Stimulated activated CD4-positive, alpha-beta T cell treated with anti-CD3 and anti-CD28 coated beads, TNF-alpha, amount 100 ng/mL, for 1 hour (primary cell): ENCODE results near the gene SMIM9.
"Not testable (repeated sequence)": the region's sequence is repeated elsewhere in the genome, so short reads cannot be mapped to it uniquely, and the experiment has no call there.

Experiments
- DNase-seq, 3 donors: peaks; one replicate each; pipeline ENCODE4 v3.0.0-alpha.2; 2020; ENCODE audit warnings: low read depth in 3 of 3, low spot score in 1 of 3

Gene SMIM9

GRCh38 chrX:154816326-154816898 is 18.1 kb downstream of the SMIM9 start:
- not testable (repeated sequence) for DNase-seq

- DNase-seq: no peak
These were observed 19.1 kb downstream of the SMIM9 start for GRCh38 chrX:154815274-154815818.

DNA sequence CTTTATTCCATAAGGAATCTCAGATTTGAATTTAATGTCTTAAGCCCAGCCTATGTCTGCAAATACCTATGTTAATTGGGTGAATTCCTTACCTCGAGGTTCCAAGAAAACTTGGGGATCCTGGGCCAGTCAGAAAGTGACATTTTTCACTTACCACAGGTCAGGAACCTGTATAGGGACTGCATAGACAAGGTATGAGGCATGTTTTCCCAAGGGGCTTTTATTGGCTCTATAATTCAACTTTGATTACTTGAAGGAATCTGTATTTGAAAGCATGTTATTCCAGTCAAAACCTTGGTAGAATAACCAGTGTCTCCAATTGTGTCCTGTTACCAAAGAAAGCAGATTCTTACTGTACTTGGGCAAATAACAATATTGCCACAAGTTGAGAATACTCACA is 20.7 kb downstream of the SMIM9 start:
- DNase-seq: no peak

DNA sequence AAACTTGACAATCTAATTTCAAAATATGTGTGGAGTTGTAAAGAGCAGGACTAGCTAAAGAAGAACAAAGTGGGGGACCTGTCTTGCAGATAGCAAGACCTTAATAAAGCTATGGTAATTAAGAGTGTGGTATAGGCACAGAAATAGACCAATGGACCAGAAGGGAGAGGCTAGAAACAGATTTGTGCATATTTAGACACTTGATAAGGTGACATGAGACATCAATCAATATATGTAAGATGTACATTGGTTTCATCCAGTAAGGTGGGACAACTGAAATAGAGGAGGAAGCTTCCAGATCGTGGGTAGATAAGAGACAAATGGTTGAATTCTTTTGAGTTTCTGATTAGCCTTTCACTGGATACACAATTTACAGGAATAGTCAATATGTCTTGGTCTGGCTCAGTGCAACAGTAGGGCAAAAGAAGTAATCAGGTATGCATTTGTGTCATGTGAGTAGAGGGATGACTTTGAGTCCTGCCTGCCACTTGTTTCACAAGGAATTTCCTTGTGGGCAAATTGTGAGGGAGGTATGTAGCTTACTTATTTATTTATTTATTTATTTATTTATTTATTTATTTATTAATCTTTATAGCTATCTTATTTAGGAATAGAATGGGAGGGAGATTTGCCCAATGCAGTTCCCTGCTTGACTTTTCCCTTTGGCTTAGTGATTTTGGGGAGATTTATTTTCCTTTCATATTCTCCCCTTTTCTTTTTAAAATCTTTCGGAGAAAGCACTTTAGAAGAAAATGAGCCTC is 21.9 kb downstream of the SMIM9 start:
- no peak for DNase-seq

DNA sequence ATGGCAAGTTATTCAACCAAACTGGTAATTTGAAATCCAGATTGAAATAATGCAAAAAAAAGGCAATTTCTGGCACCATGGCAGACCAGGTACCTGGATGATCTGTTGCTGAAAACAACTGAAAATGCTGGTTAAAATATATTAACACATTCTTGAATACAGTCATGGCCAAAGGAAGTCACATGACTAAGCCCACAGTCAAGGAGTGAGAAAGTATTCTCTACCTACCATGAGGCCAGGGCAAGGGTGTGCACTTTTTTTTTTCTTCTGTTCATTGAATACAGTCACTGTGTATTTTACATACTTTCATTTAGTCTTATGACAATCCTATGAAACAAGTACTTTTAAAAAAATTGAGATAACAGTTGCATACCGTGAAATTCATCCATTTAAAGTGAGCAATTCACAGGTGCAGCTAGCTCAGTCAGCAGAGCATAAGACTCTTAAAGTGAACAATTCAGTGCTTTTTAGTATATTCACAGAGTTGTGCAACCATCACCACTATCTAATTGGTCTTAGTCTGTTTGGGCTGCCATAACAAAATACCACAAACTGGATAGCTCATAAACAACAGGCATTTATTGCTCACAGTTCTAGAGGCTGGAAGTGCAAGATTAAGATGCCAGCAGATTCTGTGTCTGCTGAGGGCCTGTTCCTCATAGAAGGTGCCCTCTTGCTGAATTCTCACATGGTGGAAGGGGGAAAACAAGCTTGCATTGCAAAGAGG is 24.4 kb downstream of the SMIM9 start:
- no peak for DNase-seq

DNA sequence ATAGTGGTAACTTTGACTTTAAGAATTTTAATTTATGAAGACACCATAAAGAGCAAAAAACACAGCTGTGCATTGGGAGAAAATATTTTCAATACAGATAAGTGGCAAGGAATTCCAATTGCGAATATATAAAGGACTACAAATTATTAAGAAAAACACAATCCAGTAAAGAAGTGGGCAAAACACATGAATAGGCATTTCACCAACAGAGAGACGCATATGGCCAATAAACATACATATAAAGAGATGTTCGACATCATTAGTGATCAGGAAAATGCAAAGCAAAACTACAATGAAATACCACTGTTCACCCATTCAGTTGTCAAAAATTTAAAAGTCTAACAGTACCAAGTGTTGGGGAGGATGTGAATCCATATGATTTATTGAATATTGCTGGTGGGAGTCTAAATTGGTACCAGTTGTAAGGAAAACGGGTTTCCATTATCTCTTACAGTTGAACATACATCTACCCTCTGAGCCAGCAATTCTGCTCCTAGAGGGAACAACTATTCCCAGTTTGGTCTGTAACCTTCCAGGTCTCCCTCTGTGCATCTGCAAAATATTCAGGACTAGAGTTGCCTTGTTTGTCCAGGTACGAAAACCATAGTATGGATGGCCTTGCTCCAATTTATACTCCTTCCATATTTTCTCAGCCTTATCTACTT is 27.5 kb downstream of the SMIM9 start:
- no peak for DNase-seq

DNA sequence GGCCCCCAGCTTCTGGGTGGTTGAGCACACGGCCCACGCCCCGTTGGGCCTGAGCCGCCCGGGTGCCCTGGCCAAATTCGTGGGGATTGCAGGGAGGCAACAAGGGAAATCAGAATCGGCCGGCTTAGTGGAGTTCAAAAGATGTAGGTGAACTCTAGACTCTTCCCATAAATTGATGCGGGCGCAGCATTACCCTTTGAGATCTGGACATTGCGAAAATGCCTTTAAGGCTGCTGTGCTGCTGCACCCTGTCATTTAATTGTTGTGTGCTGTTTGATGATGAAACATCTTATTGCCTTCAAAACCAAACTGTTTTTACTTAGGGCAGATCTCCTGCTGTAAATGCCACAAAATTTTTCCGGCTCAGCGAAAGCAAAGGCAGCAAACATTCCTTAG is 28.8 kb downstream of the SMIM9 start:
- DNase-seq: no peak

DNA sequence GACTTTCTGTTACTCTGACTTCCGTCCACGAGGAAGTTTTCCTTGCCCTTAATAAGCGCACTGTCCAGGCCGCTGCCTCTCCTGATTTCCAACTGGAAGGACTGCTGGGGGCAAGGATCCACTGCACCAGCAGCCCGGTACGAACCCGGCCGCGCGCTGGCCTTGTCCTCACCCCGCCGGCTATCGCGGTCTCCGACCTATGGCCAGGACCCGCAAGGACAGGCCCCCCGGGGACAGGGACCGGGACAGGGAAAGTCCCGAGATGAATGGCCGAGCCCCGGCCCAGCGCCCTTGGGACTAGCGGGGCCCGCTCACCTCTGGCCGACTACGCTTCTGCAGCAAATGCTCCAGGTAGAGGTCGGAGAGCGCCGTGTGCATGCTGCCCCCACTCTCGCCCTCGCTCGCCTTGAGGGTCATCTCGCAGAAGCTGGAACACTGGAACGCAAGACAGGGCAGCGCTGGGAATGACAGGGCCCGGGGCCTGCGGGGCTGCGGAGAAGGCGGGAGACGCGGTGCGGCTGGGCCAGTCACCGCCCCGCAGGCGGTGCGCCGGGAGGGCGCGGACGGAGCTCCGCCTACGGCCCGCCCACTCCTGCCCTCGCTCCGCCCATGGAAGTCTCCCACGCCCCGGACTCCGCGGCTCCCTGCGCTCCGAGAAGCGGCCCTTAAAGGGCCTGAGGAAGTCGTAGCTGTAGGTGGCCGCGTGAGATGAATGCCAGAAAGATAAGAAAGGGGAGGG is 29.3 kb downstream of the SMIM9 start, which contains the start of gene MPP1:
MPP1 (minus strand) TSS at position 529 of the 739 bp plus-strand sequence; CDS start at position 417, 112 bp downstream.
- DNase-seq: peak; percentile 25 to 63 (median 55)

- DNase-seq: no peak
These were observed 30.1 kb downstream of the SMIM9 start for GRCh38 chrX:154804261-154804956.

- no peak for DNase-seq
These were observed 31.5 kb downstream of the SMIM9 start for GRCh38 chrX:154802947-154803346.

DNA sequence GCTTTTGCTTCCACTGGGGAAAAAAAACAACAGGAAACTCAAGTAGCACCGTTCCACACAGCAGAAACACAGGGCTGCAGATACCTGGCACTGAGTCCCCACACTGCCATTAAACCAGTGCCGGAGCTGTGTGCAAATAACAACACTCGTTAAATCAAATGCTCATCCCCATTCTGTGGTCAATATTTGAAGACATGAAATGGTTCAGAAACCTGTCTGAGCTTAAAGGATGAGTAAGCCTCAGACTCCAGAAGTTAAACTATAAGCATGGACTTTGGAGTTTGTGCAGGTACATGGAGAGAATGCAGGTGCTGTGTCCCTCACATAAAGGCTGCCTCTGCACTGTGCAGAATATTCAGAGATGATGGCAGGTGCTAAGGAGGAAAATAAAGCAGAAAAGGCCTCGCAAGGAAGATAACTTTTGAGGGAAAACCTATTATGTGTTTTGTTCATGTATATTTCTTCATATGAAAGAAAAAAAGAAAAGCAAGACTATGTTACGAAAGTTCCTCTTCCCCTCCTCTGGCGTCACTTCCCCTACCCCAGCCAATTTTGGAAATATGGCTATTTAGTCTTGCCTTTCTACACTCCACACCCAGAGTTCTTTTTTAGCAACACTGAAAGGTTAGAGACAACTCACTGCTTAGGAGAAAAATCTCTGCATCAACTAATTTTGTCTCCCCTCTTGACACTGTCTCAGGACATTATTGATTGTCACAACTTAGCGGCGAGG is 33.8 kb downstream of the SMIM9 start:
- no peak for DNase-seq

- no peak for DNase-seq
These were observed 34.7 kb downstream of the SMIM9 start for GRCh38 chrX:154799556-154800348.

DNA sequence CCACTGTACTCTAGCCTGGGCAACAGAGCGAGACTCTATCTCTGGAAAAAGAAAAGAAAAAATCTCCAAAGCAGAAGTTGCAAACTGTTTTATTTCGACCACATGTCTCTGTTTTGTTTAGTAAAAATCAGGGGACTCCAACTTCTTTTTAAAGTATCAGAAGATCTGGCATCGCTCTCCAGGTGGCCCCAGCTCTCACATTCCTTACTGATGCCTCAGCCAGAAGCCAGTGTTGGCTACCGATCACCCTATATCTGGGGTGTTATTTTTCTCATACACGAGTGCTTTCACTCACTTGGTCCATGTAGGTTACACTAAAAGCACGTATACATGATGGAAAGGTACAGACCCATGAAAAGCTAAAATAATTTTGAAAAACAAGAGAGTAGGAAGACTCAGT is 37.5 kb downstream of the SMIM9 start:
- no peak for DNase-seq

DNA sequence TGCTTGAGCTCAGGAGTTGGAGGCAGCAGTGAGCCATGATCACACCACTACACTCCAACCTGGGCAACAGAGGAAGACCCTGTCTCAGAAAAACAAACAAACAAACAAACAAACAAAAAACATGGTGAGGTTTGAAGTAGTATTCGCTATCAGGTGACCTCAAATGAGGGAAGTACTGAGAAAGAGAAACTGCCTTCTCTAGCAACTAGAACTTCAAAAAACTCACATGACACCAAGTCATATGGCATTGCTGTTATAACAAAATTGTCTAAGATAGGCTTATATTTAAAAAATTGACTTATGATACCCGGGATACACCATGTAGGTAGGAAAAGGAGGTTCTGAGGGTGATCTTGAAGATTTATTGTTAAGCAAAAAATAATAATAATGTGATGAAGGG is 39.4 kb downstream of the SMIM9 start:
- DNase-seq: no peak

DNA sequence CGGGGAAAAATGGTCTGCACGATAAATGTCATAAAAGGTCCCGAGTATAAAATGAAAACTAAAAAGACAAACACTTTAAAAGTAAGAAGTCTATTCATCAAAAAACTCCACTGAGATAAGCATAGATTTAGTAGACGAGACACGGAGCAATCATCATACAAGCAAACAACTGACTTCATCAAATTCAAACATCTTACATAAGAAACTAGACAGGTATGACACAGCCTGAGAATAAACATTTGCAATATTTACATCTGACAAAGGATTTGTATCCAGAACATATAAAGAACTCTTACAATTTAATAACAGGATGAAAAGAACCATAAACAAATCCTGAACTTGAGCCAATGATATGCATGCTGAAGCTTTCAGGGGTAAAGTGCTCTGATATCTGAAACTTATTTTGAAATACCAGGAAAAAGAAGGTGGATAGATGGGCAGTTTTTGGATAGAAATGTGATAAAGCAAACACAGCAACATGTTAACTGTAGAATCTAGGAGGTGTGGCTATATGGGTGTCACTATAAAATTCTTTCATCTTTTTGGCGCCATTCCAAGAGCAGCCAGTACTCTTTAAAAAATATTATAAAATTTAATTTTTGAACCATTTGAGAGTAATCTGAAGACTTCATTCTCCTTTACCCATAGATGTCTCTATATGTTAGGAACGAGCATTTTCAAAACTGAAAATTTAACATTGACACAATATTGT is 41.2 kb downstream of the SMIM9 start:
- no peak for DNase-seq

GRCh38 chrX:154791939-154792338 is 42.5 kb downstream of the SMIM9 start:
- no peak for DNase-seq

DNA sequence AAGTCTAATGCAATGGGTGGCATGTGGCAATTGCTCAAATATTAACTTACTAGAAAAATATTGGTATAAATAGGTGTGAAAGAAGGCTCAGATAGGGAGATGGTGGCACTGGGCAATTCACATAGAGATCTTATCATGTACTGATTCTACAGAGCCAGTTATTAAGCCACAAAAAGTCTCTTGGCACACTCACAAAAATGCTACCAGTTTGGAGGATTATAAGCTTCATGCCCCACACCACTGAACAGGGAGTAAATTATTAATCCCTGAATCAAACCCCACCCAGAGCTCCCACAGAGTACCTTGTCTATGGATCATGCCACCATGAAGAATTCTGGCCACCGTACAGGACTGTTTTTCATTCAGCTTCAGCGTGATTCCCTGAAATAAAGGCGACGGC is 43.0 kb downstream of the SMIM9 start:
- DNase-seq: no peak

GRCh38 chrX:154785716-154786115 is 48.7 kb downstream of the SMIM9 start:
- DNase-seq: no peak
